Fibroblast of villous mesenchyme (primary cell): ENCODE measurements around the gene KRTAP10-2. TPM values are rescaled to one million over a fixed set of nuclear protein-coding genes. Genes with fewer than 3 reads are reported as not detected.

Experiments
- DNase-seq: peaks from one replicate; pipeline ENCODE4 v3.0.0-alpha.2; 2010; ENCODE audit warnings: low read depth
- H3K4me3 ChIP-seq: 2 replicates; pipeline ENCODE4 v1.5.1; 2011; ENCODE audit warnings: low read depth, mild to moderate bottlenecking, low read length
- CTCF ChIP-seq: IDR thresholded peaks from 2 replicates; pipeline ENCODE4 v1.5.1; 2012; ENCODE audit warnings: low read depth, mild to moderate bottlenecking, low read length; ENCODE audit not compliant: insufficient read depth
- total RNA-seq: library from RNA; depleted of rRNA; stranded (reverse); fragments of >200 nt; gene quantifications from 2 replicates; pipeline ENCODE4 v1.2.3, GENCODE V29; 2012

KRTAP10-2 gene
- total RNA-seq, 1 donor: not detected

- DNase-seq: no peak
- no peak overlapping the region for H3K4me3 ChIP-seq
- no peak for TF ChIP-seq CTCF
These were observed 39.4 kb downstream of the KRTAP10-2 start for GRCh38 chr21:44511938-44512275.

GRCh38 chr21:44511219-44511937 is 39.9 kb downstream of the KRTAP10-2 start:
- no peak for DNase-seq
- no peak overlapping the region for H3K4me3 ChIP-seq
- no peak for TF ChIP-seq CTCF

GRCh38 chr21:44510508-44511218 is 40.6 kb downstream of the KRTAP10-2 start:
- peak; percentile 12 for DNase-seq
- H3K4me3 ChIP-seq: no peak overlapping the region
- peak; percentile 61 for TF ChIP-seq CTCF

GRCh38 chr21:44510109-44510507 is 41.2 kb downstream of the KRTAP10-2 start:
- DNase-seq: no peak
- H3K4me3 ChIP-seq: no peak overlapping the region
- no peak for TF ChIP-seq CTCF

- H3K4me3 ChIP-seq: no peak overlapping the region
- DNase-seq: no peak
- no peak for TF ChIP-seq CTCF
These were observed 41.8 kb downstream of the KRTAP10-2 start for GRCh38 chr21:44509539-44509938.

GRCh38 chr21:44508711-44509445 is 42.4 kb downstream of the KRTAP10-2 start:
- no peak for TF ChIP-seq CTCF
- H3K4me3 ChIP-seq: no peak overlapping the region

More at GRCh38 chr21:44508711-44509445, 42.4 kb downstream of the KRTAP10-2 start:
- DNase-seq: no peak
